NT2/D1 (cell line): ENCODE data around the gene IFITM5.

Experiments used
- DNase-seq: peaks from one replicate; pipeline ENCODE4 v3.0.0-alpha.2; 2011; ENCODE audit warnings: low read depth, low spot score
- H3K27me3 ChIP-seq: 2 replicates; pipeline ENCODE4 v1.6.0; 2011; ENCODE audit warnings: mild to moderate bottlenecking; ENCODE audit not compliant: insufficient read length, insufficient read depth
- H3K36me3 ChIP-seq: 2 replicates; pipeline ENCODE4 v1.6.1; 2011; ENCODE audit warnings: mild to moderate bottlenecking, low read length, mixed read lengths; ENCODE audit not compliant: insufficient read depth, insufficient read length
- H3K4me1 ChIP-seq: 2 replicates; pipeline ENCODE4 v1.5.1; 2011; ENCODE audit not compliant: insufficient read depth, insufficient read length
- H3K4me3 ChIP-seq: 2 replicates; pipeline ENCODE4 v1.5.1; 2011; ENCODE audit warnings: low read depth; ENCODE audit not compliant: insufficient read length
- H3K9ac ChIP-seq: 2 replicates; pipeline ENCODE4 v1.6.0; 2011; ENCODE audit warnings: low read depth; ENCODE audit not compliant: insufficient read length
- H3K9me3 ChIP-seq: 2 replicates; pipeline ENCODE4 v1.5.1; 2011; ENCODE audit warnings: mild to moderate bottlenecking, low read length; ENCODE audit not compliant: insufficient read depth
- SUZ12 ChIP-seq: IDR thresholded peaks from 2 replicates; pipeline ENCODE4 v1.6.1; 2011; ENCODE audit not compliant: insufficient read length, insufficient read depth; ENCODE audit errors: extremely low read depth
- YY1 ChIP-seq: IDR thresholded peaks from 2 replicates; pipeline ENCODE4 v1.6.1; 2011; ENCODE audit not compliant: insufficient read length, insufficient read depth
- ZNF274 ChIP-seq: IDR thresholded peaks from 2 replicates; pipeline ENCODE4 v1.6.1; 2011; ENCODE audit warnings: mild to moderate bottlenecking, low read depth, low read length

The IFITM5 gene

GRCh38 chr11:256952-257737 is 42.2 kb downstream of the IFITM5 start:
- Histone ChIP-seq H3K9ac (no peak overlapping the region), H3K4me3 (no peak overlapping the region), H3K9me3 (no peaks in the 10 kb centered on the region), H3K36me3 (peaks cover 19% of the 10 kb centered on the region), H3K4me1 (no peaks in the 10 kb centered on the region), H3K27me3 (no peaks in the 10 kb centered on the region)
- no peak for DNase-seq
- no peak for TF ChIP-seq ZNF274
- no peak for TF ChIP-seq YY1
- TF ChIP-seq SUZ12: no peak

- Histone ChIP-seq H3K9me3 (no peaks in the 10 kb centered on the region), H3K4me1 (no peaks in the 10 kb centered on the region), H3K4me3 (no peak overlapping the region), H3K27me3 (no peaks in the 10 kb centered on the region), H3K36me3 (peaks cover 32% of the 10 kb centered on the region), H3K9ac (no peak overlapping the region)
- no peak for TF ChIP-seq YY1
- TF ChIP-seq ZNF274: no peak
- TF ChIP-seq SUZ12: no peak
- DNase-seq: no peak
These were observed 43.5 kb downstream of the IFITM5 start for GRCh38 chr11:255816-256215.

GRCh38 chr11:255176-255575 is 44.1 kb downstream of the IFITM5 start:
- no peak for TF ChIP-seq ZNF274
- TF ChIP-seq SUZ12: no peak
- no peak for TF ChIP-seq YY1
- DNase-seq: no peak
- H3K9ac ChIP-seq: no peak overlapping the region

GRCh38 chr11:253886-254270 is 45.4 kb downstream of the IFITM5 start:
- no peak for DNase-seq
- no peaks in the 10 kb centered on the region for H3K27me3 ChIP-seq
- H3K9me3 ChIP-seq: no peaks in the 10 kb centered on the region
- H3K36me3 ChIP-seq: peaks cover 51% of the 10 kb centered on the region
- TF ChIP-seq SUZ12 (no peak), ZNF274 (no peak), YY1 (no peak)
- no peaks in the 10 kb centered on the region for H3K4me1 ChIP-seq
- H3K4me3 ChIP-seq: no peak overlapping the region
- H3K9ac ChIP-seq: no peak overlapping the region

More at GRCh38 chr11:255176-255575, 44.1 kb downstream of the IFITM5 start:
- Histone ChIP-seq H3K4me1 (no peaks in the 10 kb centered on the region), H3K4me3 (no peak overlapping the region), H3K36me3 (peaks cover 39% of the 10 kb centered on the region), H3K27me3 (no peaks in the 10 kb centered on the region), H3K9me3 (no peaks in the 10 kb centered on the region)

- Histone ChIP-seq H3K4me1 (no peaks in the 10 kb centered on the region), H3K9me3 (no peaks in the 10 kb centered on the region), H3K4me3 (no peak overlapping the region), H3K36me3 (peaks cover 56% of the 10 kb centered on the region), H3K9ac (no peak overlapping the region), H3K27me3 (no peaks in the 10 kb centered on the region)
- DNase-seq: no peak
- TF ChIP-seq YY1 (no peak), ZNF274 (no peak), SUZ12 (no peak)
These were observed 46.0 kb downstream of the IFITM5 start for GRCh38 chr11:253160-253885.

GRCh38 chr11:252666-253065 is 46.7 kb downstream of the IFITM5 start:
- peaks cover 63% of the 10 kb centered on the region for H3K36me3 ChIP-seq
- no peak for DNase-seq
- H3K9me3 ChIP-seq: no peaks in the 10 kb centered on the region
- TF ChIP-seq SUZ12 (no peak), ZNF274 (no peak), YY1 (no peak)
- H3K4me1 ChIP-seq: no peaks in the 10 kb centered on the region
- no peaks in the 10 kb centered on the region for H3K27me3 ChIP-seq
- H3K4me3 ChIP-seq: no peak overlapping the region
- H3K9ac ChIP-seq: no peak overlapping the region

GRCh38 chr11:251550-251949 is 47.8 kb downstream of the IFITM5 start:
- no peaks in the 10 kb centered on the region for H3K27me3 ChIP-seq
- H3K4me1 ChIP-seq: no peaks in the 10 kb centered on the region
- H3K9me3 ChIP-seq: no peaks in the 10 kb centered on the region
- H3K36me3 ChIP-seq: peaks cover 73% of the 10 kb centered on the region
- no peak overlapping the region for H3K9ac ChIP-seq
- TF ChIP-seq ZNF274 (no peak), SUZ12 (no peak), YY1 (no peak)
- no peak overlapping the region for H3K4me3 ChIP-seq
- DNase-seq: no peak
